ENCODE results near the gene LCN10. TPM values are rescaled to one million over a fixed set of nuclear protein-coding genes. Genes with fewer than 3 reads are reported as not detected.

Gene LCN10
- total and polyA plus RNA-seq, 2 experiments from 2014 or later, result not detected

GRCh38 chr9:136739509-136739908 is 3.2 kb downstream of the LCN10 start:
- DNase-seq (ENCODE audit: low spot score), result no peak
- Histone ChIP-seq H3K4me3 (no peak overlapping the region), H3K36me3 (replicated peaks; ENCODE audit: insufficient read depth, low read depth) (no peaks in the 10 kb centered on the region), H3K27me3 (no peaks in the 10 kb centered on the region), H3K4me1 (ENCODE audit: insufficient read depth) (peaks cover 7% of the 10 kb centered on the region), H3K79me2 (no peaks in the 10 kb centered on the region), H3K27ac (no peak overlapping the region), H3K9me2 (replicated peaks; ENCODE audit: insufficient read depth) (no peaks in the 10 kb centered on the region), H3K9me3 (ENCODE audit: low read depth) (no peaks in the 10 kb centered on the region), H3K4me2 (no peak overlapping the region), H2AFZ (no peak overlapping the region), H4K20me1 (ENCODE audit: insufficient read depth, poor library complexity, severe bottlenecking) (no peaks in the 10 kb centered on the region)
- 90% methylated on average over 23 of the region's 23 CpGs for WGBS (ENCODE audit: low lambda C conversion rate, missing lambda C conversion rate)
- TF ChIP-seq EZH2phosphoT487 (IDR thresholded peaks at IDR 0.05; ENCODE audit: low read depth, severe bottlenecking, unreplicated experiment), result no peak
- no peak for TF ChIP-seq EZH2 (IDR thresholded peaks at IDR 0.05; ENCODE audit: borderline replicate concordance)

- WGBS (ENCODE audit: low lambda C conversion rate, missing lambda C conversion rate), result 93% methylated on average over 20 of the region's 20 CpGs
- H3K79me2 ChIP-seq, result no peaks in the 10 kb centered on the region
Observed at GRCh38 chr9:136738960-136739359, 3.8 kb downstream of the LCN10 start.

GRCh38 chr9:136735812-136736480 is 6.8 kb downstream of the LCN10 start:
- DNase-seq (ENCODE audit: low spot score), result no peak
- Histone ChIP-seq H3K27me3 (no peaks in the 10 kb centered on the region), H3K9me3 (ENCODE audit: low read depth) (no peaks in the 10 kb centered on the region), H4K20me1 (ENCODE audit: insufficient read depth, poor library complexity, severe bottlenecking) (no peaks in the 10 kb centered on the region), H3K27ac (no peak overlapping the region), H3K36me3 (replicated peaks; ENCODE audit: insufficient read depth, low read depth) (no peaks in the 10 kb centered on the region), H2AFZ (no peak overlapping the region), H3K9me2 (replicated peaks; ENCODE audit: insufficient read depth) (no peaks in the 10 kb centered on the region), H3K4me3 (no peak overlapping the region), H3K4me2 (no peak overlapping the region), H3K4me1 (ENCODE audit: insufficient read depth) (no peaks in the 10 kb centered on the region), H3K79me2 (peaks cover 4% of the 10 kb centered on the region)
- TF ChIP-seq EZH2 (IDR thresholded peaks at IDR 0.05; ENCODE audit: borderline replicate concordance) (no peak), EZH2phosphoT487 (IDR thresholded peaks at IDR 0.05; ENCODE audit: low read depth, severe bottlenecking, unreplicated experiment) (no peak)
- 93% methylated on average over 13 of the region's 21 CpGs for WGBS (ENCODE audit: low lambda C conversion rate, missing lambda C conversion rate)

More at GRCh38 chr9:136738960-136739359, 3.8 kb downstream of the LCN10 start:
- H3K4me1 ChIP-seq (ENCODE audit: insufficient read depth), result peaks cover 7% of the 10 kb centered on the region
- no peaks in the 10 kb centered on the region for H3K27me3 ChIP-seq
- no peaks in the 10 kb centered on the region for H4K20me1 ChIP-seq (ENCODE audit: insufficient read depth, poor library complexity, severe bottlenecking)
- H3K4me3 ChIP-seq, result no peak overlapping the region
- TF ChIP-seq EZH2 (IDR thresholded peaks at IDR 0.05; ENCODE audit: borderline replicate concordance) (no peak), EZH2phosphoT487 (IDR thresholded peaks at IDR 0.05; ENCODE audit: low read depth, severe bottlenecking, unreplicated experiment) (no peak), CTCF (IDR thresholded peaks at IDR 0.05; ENCODE audit: poor library complexity) (no peak)
- H3K27ac ChIP-seq, result no peak overlapping the region
- no peaks in the 10 kb centered on the region for H3K9me3 ChIP-seq (ENCODE audit: low read depth)
- no peaks in the 10 kb centered on the region for H3K36me3 ChIP-seq (replicated peaks; ENCODE audit: insufficient read depth, low read depth)
- no peaks in the 10 kb centered on the region for H3K9me2 ChIP-seq (replicated peaks; ENCODE audit: insufficient read depth)
- H3K4me2 ChIP-seq, result no peak overlapping the region
- no peak overlapping the region for H2AFZ ChIP-seq
- no peak for DNase-seq (ENCODE audit: low spot score)

GRCh38 chr9:136734837-136735496 is 7.8 kb downstream of the LCN10 start:
- no peaks in the 10 kb centered on the region for H4K20me1 ChIP-seq (ENCODE audit: insufficient read depth, poor library complexity, severe bottlenecking)
- peaks cover 14% of the 10 kb centered on the region for H3K79me2 ChIP-seq
- TF ChIP-seq EZH2 (IDR thresholded peaks at IDR 0.05; ENCODE audit: borderline replicate concordance), result no peak
- no peak for TF ChIP-seq CTCF (IDR thresholded peaks at IDR 0.05; ENCODE audit: poor library complexity)
- TF ChIP-seq EZH2phosphoT487 (IDR thresholded peaks at IDR 0.05; ENCODE audit: low read depth, severe bottlenecking, unreplicated experiment), result no peak
- H3K4me1 ChIP-seq (ENCODE audit: insufficient read depth), result no peaks in the 10 kb centered on the region
- H3K4me2 ChIP-seq, result no peak overlapping the region
- H3K9me2 ChIP-seq (replicated peaks; ENCODE audit: insufficient read depth), result no peaks in the 10 kb centered on the region
- H3K27ac ChIP-seq, result no peak overlapping the region
- H3K4me3 ChIP-seq, result no peak overlapping the region
- no peaks in the 10 kb centered on the region for H3K9me3 ChIP-seq (ENCODE audit: low read depth)
- H2AFZ ChIP-seq, result no peak overlapping the region
- H3K27me3 ChIP-seq, result no peaks in the 10 kb centered on the region
- DNase-seq (ENCODE audit: low spot score), result no peak
- H3K36me3 ChIP-seq (replicated peaks; ENCODE audit: insufficient read depth, low read depth), result no peaks in the 10 kb centered on the region
- WGBS (ENCODE audit: low lambda C conversion rate, missing lambda C conversion rate), result 87% methylated on average over 12 of the region's 12 CpGs

All from hepatocyte (in vitro differentiated cells).